ENCODE data around the gene TENT5C. TPM values are rescaled to one million over a fixed set of nuclear protein-coding genes. Genes with fewer than 3 reads are reported as not detected.

The TENT5C gene
- total RNA-seq, 4 donors from 2014 or later, result 3.8 to 7.6 (median 6.6) TPM

GRCh38 chr1:117584181-117584580, 21.7 kb upstream of the TENT5C start:
- no peak for TF ChIP-seq CTCF (IDR thresholded peaks at IDR 0.05)
- ATAC-seq (ENCODE audit: low FRiP score) (no peak), DNase-seq (ENCODE audit: low spot score) (no peak)

GRCh38 chr1:117585086-117585485, 20.8 kb upstream of the TENT5C start:
- DNase-seq (ENCODE audit: low spot score) (no peak), ATAC-seq (ENCODE audit: low FRiP score) (no peak)
- TF ChIP-seq CTCF (IDR thresholded peaks at IDR 0.05), result no peak

GRCh38 chr1:117586337-117586736, 19.5 kb upstream of the TENT5C start:
- TF ChIP-seq CTCF (IDR thresholded peaks at IDR 0.05), result no peak

GRCh38 chr1:117586747-117587498, 18.9 kb upstream of the TENT5C start:
- DNase-seq (ENCODE audit: low spot score) (no peak), ATAC-seq (ENCODE audit: low FRiP score) (no peak)
- TF ChIP-seq CTCF (IDR thresholded peaks at IDR 0.05), result no peak

More at GRCh38 chr1:117586337-117586736, 19.5 kb upstream of the TENT5C start:
- ATAC-seq (ENCODE audit: low FRiP score), result no peak
- DNase-seq (ENCODE audit: low spot score), result no peak

GRCh38 chr1:117587499-117588356, 18.1 kb upstream of the TENT5C start:
- ATAC-seq (ENCODE audit: low FRiP score) (no peak), DNase-seq (ENCODE audit: low spot score) (no peak)
- no peak for TF ChIP-seq CTCF (IDR thresholded peaks at IDR 0.05)

GRCh38 chr1:117589544-117589943, 16.3 kb upstream of the TENT5C start:
- DNase-seq (ENCODE audit: low spot score) (no peak), ATAC-seq (ENCODE audit: low FRiP score) (no peak)
- no peak for TF ChIP-seq CTCF (IDR thresholded peaks at IDR 0.05)
